Smooth muscle cell (in vitro differentiated cells): ENCODE results near the gene RMDN3. TPM values are rescaled to one million over a fixed set of nuclear protein-coding genes. Genes with fewer than 3 reads are reported as not detected.

Source experiments
- DNase-seq: peaks from one replicate; lab custom pipeline; 2025; ENCODE audit not compliant: unreplicated experiment; lab: John Stamatoyannopoulos, UW
- H2AFZ ChIP-seq: fragments of 200-600 bp; sonication (generic); 2 replicates; pipeline ENCODE4 v1.6.0; 2016; ENCODE audit warnings: antibody characterized with exemption, low read depth, mild to moderate bottlenecking
- H3F3A ChIP-seq: fragments of 200-600 bp; sonication (generic); 2 replicates; pipeline ENCODE4 v1.6.0; 2017; ENCODE audit warnings: antibody characterized with exemption, low read depth
- H3K27ac ChIP-seq: fragments of 200-600 bp; sonication (generic); 2 replicates; pipeline ENCODE4 v1.5.1; 2016; ENCODE audit warnings: low read depth, mild to moderate bottlenecking
- H3K27me3 ChIP-seq: fragments of 200-600 bp; sonication (generic); 2 replicates; pipeline ENCODE4 v1.6.1; 2016; ENCODE audit warnings: low read depth, mild to moderate bottlenecking
- H3K36me3 ChIP-seq: fragments of 200-600 bp; sonication (generic); 2 replicates; pipeline ENCODE4 v1.5.1; 2016; ENCODE audit warnings: low read depth
- H3K4me1 ChIP-seq: fragments of 200-600 bp; sonication (generic); 2 replicates; pipeline ENCODE4 v1.5.1; 2016; ENCODE audit warnings: low read depth
- H3K4me2 ChIP-seq: fragments of 200-600 bp; sonication (generic); 2 replicates; pipeline ENCODE4 v1.6.0; 2016; ENCODE audit warnings: mild to moderate bottlenecking
- H3K4me3 ChIP-seq: fragments of 200-600 bp; sonication (generic); 2 replicates; pipeline ENCODE4 v1.5.1; 2016; ENCODE audit warnings: mild to moderate bottlenecking
- H3K79me2 ChIP-seq: fragments of 200-600 bp; sonication (generic); 2 replicates; pipeline ENCODE4 v1.6.0; 2016; ENCODE audit warnings: low read depth, mild to moderate bottlenecking
- H3K9ac ChIP-seq: fragments of 200-600 bp; sonication (generic); 2 replicates; pipeline ENCODE4 v1.6.0; 2016; ENCODE audit warnings: low read depth
- H3K9me3 ChIP-seq: fragments of 200-600 bp; sonication (generic); replicated peaks from 2 replicates; pipeline ENCODE4 v1.5.1; 2016; ENCODE audit warnings: low read depth
- H4K20me1 ChIP-seq: fragments of 200-600 bp; sonication (generic); 2 replicates; pipeline ENCODE4 v1.6.0; 2016; ENCODE audit warnings: low read depth
- WGBS: methylation state at CpG from one replicate; pipeline ENCODE4 v1.1.7; 2016; ENCODE audit warnings: low lambda C conversion rate; 5-methylcytosine and 5-hydroxymethylcytosine counted together
- polyA plus RNA-seq: library from polyadenylated mRNA; unstranded; fragments of >200 nt; fragmentation: Nextera tagmentation; extraction: Ambion mirVana; gene quantifications from 2 replicates; pipeline ENCODE4 v1.2.1, GENCODE V29; 2016
- total RNA-seq: library from RNA; depleted of rRNA; stranded (reverse); fragments of >200 nt; gene quantifications from 2 replicates; pipeline ENCODE4 v1.2.3, GENCODE V29; 2014
- TF ChIP-seq, protein P1 (sequence below): fragments of 200-600 bp; sonication (generic); IDR thresholded peaks from 2 replicates; pipeline ENCODE4 v1.5.1; 2017; ENCODE audit warnings: borderline replicate concordance, mild to moderate bottlenecking, antibody characterized with exemption; ENCODE audit not compliant: insufficient read depth, poor library complexity, severe bottlenecking

RMDN3 gene
- total and polyA plus RNA-seq, 2 experiments from 2014 or later, result 11.0 to 20.0 TPM

DNA sequence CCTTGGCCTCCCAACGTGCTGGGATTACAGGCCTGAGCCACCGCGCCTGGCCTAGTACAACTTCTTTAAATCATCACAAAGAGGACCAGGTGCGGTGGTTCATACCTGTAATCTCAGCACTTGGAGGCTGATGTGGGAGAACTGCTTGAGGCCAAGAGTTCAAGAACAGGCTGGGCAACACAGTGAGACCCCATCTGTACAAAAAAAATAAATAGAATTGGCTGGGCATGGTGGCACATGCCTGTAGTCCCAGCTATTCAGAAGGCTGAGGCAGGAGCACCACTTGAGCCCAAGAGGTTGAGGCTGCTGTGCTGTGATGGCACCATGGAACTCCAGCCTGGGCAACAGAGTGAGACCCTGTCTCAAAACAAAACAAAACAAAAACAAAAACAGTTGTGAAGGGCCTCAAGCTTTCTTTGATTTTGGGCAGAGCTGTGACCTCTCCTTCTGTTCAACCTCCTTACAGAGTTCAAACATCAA, 5.9 kb downstream of the RMDN3 start:
- no peak overlapping the region for H3K9ac ChIP-seq
- no peak overlapping the region for H3K4me2 ChIP-seq
- no peaks in the 10 kb centered on the region for H3F3A ChIP-seq
- DNase-seq, result no peak
- peaks cover 7% of the 10 kb centered on the region for H3K36me3 ChIP-seq
- H3K79me2 ChIP-seq, result peaks cover 22% of the 10 kb centered on the region
- H3K4me3 ChIP-seq, result no peak overlapping the region
- no peaks in the 10 kb centered on the region for H4K20me1 ChIP-seq
- no peak overlapping the region for H2AFZ ChIP-seq
- 100% methylated on average over 4 of the region's 4 CpGs for WGBS
- H3K4me1 ChIP-seq, result no peaks in the 10 kb centered on the region
- H3K27me3 ChIP-seq, result no peaks in the 10 kb centered on the region
- TF ChIP-seq, protein P1, sequence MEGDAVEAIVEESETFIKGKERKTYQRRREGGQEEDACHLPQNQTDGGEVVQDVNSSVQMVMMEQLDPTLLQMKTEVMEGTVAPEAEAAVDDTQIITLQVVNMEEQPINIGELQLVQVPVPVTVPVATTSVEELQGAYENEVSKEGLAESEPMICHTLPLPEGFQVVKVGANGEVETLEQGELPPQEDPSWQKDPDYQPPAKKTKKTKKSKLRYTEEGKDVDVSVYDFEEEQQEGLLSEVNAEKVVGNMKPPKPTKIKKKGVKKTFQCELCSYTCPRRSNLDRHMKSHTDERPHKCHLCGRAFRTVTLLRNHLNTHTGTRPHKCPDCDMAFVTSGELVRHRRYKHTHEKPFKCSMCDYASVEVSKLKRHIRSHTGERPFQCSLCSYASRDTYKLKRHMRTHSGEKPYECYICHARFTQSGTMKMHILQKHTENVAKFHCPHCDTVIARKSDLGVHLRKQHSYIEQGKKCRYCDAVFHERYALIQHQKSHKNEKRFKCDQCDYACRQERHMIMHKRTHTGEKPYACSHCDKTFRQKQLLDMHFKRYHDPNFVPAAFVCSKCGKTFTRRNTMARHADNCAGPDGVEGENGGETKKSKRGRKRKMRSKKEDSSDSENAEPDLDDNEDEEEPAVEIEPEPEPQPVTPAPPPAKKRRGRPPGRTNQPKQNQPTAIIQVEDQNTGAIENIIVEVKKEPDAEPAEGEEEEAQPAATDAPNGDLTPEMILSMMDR, result no peak
- no peak overlapping the region for H3K27ac ChIP-seq
- no peaks in the 10 kb centered on the region for H3K9me3 ChIP-seq

DNA sequence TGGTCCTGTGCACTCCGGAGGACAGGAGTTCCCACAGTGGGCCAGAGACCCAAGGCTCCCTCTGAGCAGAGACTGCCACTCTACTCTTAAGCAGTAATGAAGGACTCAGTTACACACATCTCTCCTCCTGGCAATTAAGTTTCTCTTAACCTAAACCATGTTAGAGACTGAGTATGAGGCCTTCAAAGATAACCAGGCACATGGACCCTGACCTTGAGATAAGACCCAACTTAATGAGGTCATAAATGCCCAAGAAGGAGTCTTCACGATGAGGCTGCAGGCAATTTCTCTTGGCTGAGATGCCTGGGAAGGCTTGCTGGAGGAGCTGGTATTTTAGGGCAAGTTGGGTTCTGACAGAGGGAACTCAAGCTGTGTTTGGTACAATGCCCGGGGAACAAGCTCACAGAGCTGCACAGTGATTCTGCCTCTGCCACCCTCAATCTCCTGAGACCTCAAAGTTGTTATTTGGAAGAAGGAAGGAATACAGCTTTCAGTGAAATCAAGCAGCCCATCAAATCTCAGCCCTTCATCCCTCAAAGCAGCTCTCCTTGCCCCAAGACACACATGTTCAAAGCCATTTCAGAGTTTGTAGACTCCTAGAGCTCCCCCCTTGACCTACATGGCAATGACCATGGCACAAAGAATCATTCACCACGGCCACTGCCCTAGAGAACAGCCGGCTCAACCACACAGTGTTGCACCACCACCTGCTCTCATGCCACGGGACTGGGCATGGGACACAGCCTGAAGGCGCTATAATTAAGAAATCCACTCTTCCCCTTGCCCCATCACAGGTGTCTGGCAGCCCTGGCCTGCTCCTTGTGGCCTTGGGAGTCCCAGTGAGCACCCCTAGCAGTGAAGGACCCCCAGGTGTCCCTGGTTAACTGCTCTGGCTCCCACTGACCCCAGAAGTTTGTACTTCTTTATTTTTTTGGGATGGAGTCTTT, 7.1 kb downstream of the RMDN3 start:
- no peaks in the 10 kb centered on the region for H3F3A ChIP-seq
- no peak overlapping the region for H3K27ac ChIP-seq
- peaks cover 7% of the 10 kb centered on the region for H3K36me3 ChIP-seq
- no peaks in the 10 kb centered on the region for H3K9me3 ChIP-seq
- H3K4me2 ChIP-seq, result no peak overlapping the region
- no peak overlapping the region for H3K9ac ChIP-seq
- peaks cover 11% of the 10 kb centered on the region for H3K79me2 ChIP-seq
- H3K4me1 ChIP-seq, result no peaks in the 10 kb centered on the region
- no peak overlapping the region for H2AFZ ChIP-seq
- H4K20me1 ChIP-seq, result no peaks in the 10 kb centered on the region
- DNase-seq, result no peak
- 72% methylated on average over 7 of the region's 7 CpGs for WGBS
- H3K4me3 ChIP-seq, result no peak overlapping the region
- no peaks in the 10 kb centered on the region for H3K27me3 ChIP-seq
- TF ChIP-seq, protein P1, result no peak

DNA sequence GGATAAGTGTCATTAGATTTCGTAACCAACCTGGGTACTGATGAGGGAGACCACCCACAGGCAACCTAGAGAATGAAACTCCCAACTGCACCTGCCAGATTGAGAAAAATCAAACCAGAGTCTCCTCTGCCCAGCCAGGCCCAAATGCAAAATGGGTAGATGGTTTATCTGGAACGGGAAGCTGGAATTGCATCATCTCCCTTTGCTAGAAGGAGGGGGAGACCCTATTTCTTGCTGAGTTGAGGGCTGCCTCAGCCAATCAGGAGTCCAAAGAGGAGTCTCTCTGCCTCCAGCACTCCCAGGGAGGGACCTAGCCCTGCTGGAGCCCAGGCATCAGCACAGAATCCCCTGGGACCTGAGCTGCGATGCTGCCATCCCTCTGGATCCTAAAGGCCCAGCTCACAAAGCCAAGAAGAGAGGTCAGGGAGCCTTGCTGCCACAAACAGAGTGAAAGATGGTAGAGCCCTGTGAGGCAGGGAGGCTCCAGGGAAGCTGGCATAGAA, 8.1 kb downstream of the RMDN3 start:
- no peak overlapping the region for H3K27ac ChIP-seq
- H3K79me2 ChIP-seq, result peaks cover 7% of the 10 kb centered on the region
- H4K20me1 ChIP-seq, result no peaks in the 10 kb centered on the region
- peaks cover 7% of the 10 kb centered on the region for H3K36me3 ChIP-seq
- H3K9me3 ChIP-seq, result no peaks in the 10 kb centered on the region
- H3F3A ChIP-seq, result no peaks in the 10 kb centered on the region
- H3K4me3 ChIP-seq, result no peak overlapping the region
- 64% methylated on average over 3 of the region's 3 CpGs for WGBS
- no peak overlapping the region for H3K9ac ChIP-seq
- H3K4me2 ChIP-seq, result no peak overlapping the region
- H3K4me1 ChIP-seq, result no peaks in the 10 kb centered on the region
- H3K27me3 ChIP-seq, result no peaks in the 10 kb centered on the region
- no peak overlapping the region for H2AFZ ChIP-seq
- TF ChIP-seq, protein P1, result no peak
- DNase-seq, result no peak
